Hematopoietic multipotent progenitor cell treated with erythropoietin and hydrocortisone succinate and interleukin-3 and kit ligand, for 15 days (in vitro differentiated cells): Measurements from ENCODE around the gene MYMK.
"Not testable (repeated sequence)": the region's sequence is repeated elsewhere in the genome, so short reads cannot be mapped to it uniquely, and the experiment has no call there.

Experiments
- DNase-seq: peaks from one replicate; pipeline ENCODE4 v3.0.0-alpha.2; 2015; ENCODE audit warnings: low spot score

Gene MYMK

DNA sequence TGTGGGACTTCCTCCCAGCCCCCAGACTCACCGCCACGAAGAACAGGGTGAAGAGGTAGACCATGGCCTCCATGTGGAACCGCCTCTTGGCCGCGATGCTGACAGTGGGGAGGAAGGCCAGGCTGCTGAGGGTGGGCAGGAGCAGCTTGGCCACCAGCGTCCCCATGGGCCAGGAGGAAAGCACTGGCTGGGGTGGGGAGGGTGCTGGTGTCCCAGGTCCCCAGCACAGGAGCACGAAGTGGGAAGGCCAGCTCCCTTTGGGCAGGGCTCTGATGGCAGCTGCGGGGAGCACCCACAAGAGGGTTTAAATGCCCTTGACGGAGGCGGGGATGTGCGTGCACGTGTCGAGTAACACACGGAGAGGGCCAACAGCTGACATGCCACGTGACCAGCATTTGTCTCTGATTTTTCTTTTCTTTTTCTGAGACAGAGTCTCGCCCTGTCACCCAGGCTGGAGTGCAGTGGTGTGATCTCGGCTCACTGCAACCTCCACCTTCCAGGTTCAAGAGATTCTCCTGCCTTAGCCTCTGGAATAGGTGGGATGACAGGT lies at the start of gene MYMK:
MYMK (minus strand) TSS at position 281 of the 550 bp plus-strand sequence; CDS start at position 166, 115 bp downstream.
- DNase-seq, result no peak

DNA sequence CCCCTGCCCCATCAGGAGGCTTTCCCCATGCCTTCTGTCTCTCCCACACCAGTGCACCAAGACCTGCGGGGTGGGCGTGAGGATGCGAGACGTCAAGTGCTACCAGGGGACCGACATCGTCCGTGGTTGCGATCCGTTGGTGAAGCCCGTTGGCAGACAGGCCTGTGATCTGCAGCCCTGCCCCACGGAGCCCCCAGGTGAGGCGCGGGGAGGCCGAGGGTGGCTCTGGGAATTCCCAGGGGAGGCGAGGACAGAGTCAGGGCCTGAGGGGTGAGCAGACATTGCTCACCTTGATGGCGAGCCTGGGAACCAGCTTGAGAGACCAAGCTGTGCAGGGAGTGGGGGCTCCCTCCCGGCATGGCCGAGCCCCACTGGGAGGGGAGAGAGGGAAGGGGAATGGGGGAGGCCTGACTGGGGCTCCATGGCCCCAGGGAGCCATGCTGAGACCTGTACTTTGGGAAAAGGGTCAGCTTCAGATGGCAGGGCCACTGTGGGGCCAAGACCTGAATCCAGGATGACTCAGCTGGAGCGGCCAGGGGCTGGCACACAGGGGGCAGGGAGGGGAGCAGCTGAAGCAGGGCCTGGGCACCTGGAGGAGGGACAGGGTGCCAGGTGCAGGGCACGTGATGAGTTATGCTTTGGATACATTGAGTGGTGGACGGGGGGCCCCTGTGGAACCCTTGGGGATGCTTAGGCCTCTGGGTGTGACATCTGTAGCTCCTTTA lies 49.2 kb upstream of the MYMK start:
- no peak for DNase-seq

- DNase-seq, result no peak
Measured at GRCh38 chr9:133572821-133573361, 48.1 kb upstream of the MYMK start.

DNA sequence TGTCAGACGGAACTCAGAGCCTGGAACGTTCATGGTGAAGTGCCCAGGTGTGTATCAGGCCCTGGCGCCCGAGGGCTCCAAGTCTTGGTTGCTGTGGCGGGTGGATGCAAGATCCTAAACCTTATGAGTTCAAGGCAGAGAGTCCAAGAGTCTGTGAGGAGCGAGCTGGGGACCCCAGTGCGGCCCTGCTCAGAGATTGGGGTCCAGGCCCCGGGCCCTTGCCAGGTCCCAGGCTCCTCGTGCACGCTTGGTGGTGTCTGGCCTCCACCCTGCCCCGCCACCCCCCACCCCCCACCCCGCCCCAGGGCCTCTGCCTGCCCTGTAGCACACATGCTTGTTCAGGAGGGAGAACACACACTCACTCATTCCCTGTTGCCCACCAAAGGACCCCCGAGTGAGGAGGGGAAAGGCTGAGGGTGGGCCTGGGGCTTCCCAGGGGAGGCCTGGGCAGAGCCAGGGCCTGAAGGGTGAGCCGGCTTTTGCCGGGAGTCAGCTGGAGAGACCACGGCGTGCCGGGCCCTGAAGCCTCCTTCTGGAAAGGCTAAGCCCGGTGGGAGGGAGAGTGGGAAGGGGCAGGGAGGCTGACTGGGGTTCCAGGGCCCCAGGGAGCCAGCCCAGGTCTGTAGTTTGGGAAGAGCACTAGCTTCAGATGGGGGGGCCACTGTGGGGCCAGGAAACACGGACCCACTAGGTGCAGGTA lies 47.3 kb upstream of the MYMK start:
- no peak for DNase-seq

GRCh38 chr9:133571391-133571890 lies 46.7 kb upstream of the MYMK start:
- DNase-seq, result no peak

- DNase-seq, result no peak
Measured at GRCh38 chr9:133570691-133571080, 45.9 kb upstream of the MYMK start.

DNA sequence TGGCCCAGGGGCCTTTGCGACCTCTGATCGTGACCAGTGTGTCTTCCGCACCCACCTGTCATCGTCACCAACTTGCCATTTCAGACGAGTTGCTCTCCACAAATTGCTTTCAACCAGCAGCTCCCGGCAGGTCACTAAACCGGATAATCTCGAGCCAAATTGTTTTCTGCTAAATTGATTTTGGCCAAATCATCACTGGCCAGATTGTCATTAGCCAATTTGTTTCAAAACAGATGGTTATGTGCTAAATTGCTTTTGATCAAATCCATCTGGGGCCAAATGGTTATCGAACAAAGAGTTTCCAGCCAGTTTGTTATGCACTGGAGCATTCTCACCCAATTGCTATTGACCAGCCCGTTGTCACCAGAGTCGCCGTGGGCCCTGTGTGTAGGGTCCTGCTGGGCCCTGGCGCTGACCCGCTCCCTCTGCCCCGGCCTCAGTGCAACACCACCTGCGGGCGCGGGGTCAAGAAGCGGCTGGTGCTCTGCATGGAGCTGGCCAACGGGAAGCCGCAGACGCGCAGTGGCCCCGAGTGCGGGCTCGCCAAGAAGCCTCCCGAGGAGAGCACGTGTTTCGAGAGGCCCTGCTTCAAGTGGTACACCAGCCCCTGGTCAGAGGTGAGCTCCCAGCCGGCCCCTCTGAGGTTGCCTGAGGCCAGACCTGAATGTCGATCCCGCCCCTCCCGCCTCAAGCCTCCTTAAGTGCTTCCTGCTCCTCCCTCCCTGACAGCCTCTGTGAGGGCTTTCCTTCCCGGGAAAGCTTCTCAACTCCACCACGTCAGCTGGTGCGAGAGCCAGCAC lies 45.3 kb upstream of the MYMK start:
- no peak for DNase-seq

DNA sequence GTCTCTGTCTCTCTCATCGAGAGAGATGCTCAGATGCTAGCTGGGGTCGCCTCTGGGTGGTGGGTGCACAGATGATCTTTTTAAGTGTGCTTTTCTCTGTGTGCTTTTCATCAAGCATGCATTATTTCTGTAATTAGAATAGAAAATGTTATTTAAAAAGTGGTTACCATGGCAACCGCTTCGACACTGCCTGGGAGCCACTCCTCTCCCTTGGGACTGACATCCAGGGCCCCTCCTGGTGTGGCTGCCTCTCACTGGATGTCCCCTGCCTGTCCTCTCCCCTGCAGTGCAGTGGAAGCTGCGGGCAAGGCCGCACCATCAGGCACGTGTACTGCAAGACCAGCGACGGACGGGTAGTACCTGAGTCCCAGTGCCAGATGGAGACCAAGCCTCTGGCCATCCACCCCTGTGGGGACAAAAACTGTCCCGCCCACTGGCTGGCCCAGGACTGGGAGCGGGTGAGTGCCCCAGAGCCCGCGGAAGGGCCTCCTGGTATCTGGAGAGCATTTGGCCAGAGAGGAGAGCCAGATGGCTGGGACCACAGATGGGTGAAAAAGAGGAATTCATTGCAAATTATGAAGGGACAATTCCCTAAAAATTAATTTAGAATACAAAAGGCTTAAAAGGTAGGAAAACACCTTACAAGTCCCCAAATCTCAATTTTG lies 44.5 kb upstream of the MYMK start:
- DNase-seq, result no peak

DNA sequence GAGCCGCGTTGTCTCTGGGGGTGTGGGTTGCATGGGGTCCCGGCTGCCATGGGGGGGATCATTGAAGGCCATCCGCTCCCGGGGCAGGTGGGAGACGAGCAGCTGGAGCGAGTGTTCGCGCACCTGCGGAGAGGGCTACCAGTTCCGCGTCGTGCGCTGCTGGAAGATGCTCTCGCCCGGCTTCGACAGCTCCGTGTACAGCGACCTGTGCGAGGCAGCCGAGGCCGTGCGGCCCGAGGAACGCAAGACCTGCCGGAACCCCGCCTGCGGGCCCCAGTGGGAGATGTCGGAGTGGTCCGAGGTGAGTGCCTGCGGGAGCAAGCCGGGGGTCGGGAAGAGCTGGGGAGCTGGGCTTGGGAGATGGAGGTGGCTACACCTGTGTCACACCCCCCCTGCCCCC lies 43.4 kb upstream of the MYMK start:
- no peak for DNase-seq

DNA sequence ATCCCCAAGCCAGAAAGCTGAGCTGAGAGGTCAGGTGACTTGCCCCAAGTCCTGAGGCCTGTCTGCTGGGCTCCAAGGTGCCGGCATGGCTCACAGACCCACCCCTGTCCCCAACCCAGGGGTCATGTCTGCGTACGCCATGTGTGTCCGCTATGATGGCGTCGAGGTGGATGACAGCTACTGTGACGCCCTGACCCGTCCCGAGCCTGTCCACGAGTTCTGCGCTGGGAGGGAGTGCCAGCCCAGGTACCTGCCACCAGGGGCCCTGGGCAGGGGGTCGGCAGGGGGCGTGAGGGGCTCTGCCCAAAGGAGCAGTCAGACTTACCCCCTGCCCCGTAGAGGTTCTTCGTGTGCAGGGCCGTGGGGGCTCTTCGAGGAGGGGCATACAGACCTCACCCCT lies 42.1 kb upstream of the MYMK start:
- no peak for DNase-seq

- DNase-seq, result no peak
Measured at GRCh38 chr9:133566382-133566781, 41.6 kb upstream of the MYMK start.

GRCh38 chr9:133564451-133565116 lies 39.8 kb upstream of the MYMK start:
- no peak for DNase-seq

GRCh38 chr9:133563814-133564213 lies 39.1 kb upstream of the MYMK start:
- DNase-seq, result not testable (repeated sequence)

- DNase-seq, result no peak
Measured at GRCh38 chr9:133563291-133563796, 38.6 kb upstream of the MYMK start.

DNA sequence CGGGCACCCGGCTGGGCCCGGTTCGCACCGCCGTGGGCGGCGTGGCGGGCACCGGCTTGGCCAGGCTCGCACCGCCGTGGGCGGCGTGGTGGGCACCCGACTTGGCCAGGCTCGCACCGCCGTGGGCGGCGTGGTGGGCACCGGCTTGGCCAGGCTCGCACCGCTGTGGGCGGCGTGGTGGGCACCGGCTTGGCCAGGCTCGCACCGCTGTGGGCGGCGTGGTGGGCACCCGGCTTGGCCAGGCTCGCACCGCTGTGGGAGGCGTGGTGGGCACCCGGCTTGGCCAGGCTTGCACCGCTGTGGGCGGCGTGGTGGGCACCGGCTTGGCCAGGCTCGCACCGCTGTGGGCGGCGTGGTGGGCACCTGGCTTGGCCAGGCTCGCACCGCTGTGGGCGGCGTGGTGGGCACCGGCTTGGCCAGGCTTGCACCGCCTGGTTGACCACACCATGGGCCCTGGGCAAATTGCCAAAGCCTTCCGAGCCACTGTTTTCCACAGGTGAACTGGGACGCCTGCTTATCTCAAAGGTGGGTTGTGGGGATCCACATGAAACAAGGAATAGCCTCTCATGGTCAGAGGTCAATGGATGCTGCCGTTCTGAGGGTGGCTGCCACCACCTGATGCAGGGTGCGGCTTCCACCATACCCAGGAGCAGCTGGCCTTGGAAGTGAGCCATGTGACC lies 38.0 kb upstream of the MYMK start:
- no peak for DNase-seq

DNA sequence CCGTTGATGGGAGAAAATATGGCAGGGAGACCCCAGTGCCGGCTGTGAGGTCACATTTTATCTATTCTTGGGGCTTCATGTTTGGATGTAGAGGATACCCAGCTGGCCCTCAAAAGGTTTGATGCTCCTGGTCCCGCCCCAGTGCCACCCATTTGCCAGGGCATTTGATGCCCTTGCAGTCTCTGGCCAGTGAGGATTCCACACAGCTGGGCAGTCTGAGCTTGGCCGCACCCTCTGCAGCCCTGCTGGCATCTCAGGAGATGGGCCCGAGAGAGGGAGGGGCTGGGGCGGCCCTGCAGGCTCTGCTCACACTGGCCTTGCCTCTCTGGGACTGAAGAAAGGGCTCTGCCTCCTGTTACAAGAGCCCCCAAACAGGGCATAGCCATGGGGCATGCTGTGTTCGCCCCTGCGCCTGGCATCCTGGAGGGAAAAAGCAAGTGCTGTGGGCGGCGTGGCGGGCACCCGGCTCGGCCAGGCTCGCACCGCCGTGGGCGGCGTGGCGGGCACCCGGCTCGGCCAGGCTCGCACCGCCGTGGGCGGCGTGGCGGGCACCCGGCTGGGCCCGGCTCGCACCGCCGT lies 37.3 kb upstream of the MYMK start:
- no peak for DNase-seq

DNA sequence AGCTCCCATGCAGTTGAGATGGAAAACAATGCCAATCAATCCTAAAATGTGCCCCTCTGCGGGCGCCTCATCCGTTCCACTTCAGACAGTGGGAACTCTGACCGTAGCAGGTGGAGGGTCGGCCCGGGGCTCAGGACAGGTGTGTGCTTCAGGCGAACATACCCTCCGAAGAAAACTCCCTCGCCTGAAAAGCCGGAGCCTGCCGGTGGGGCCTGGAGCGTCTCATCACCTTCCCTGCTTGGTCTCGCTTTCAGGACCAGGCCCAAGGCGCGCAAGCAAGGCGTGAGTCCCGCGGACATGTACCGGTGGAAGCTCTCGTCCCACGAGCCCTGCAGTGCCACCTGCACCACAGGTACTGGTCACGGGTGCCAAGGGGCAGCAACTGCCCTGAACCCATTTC lies 36.2 kb upstream of the MYMK start:
- DNase-seq, result no peak

GRCh38 chr9:133560311-133560710 lies 35.6 kb upstream of the MYMK start:
- DNase-seq, result no peak

DNA sequence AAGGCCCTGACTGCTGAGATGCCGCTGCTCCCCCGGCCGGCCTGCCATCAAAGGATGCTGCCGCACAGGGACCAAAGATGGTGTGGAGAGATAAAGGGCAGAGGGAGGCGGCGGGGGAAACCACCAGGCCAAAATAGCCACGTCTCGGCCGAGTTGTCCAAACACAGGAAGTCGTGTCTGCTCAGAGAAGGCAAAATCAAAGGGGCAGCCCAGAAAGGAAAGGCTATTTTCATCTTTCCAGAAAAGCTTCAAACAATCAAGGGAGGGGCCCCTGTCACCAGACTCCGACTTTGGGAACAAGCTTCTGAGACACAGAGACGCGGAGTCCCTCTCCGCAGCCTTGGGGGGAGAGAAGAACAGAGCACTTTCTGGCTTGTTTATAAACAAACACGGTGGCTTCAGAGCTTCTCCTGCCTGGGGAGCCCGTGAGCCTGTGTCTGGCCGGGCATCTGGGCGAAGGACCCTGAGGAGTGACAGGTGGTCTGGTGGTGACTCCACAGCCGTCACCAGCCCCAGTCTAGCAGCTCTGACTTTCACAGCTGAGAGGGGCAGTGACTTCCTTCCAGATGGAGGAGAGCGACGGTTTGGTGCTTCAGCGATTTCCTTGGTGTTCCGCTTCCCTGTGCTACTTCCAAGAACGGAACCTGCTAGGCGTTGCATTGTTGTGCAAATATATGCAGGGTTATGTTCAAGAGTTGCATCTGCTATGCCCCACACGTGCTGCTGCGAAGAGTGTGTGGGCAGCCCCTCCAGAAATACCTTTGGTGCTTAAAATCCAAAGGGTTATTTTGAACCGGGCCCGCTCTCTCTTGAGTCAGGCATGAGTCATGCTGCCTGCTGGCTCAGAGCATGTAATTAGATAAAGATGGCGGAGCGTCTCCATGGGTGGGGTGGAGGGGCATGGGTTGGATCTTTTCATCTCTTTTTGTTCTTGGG lies 33.7 kb upstream of the MYMK start:
- DNase-seq, result peak; percentile 11
